NOMO-1 treated with DMSO at 0.1 percent for 48 hours (cell line): Measurements from ENCODE around the gene C11orf91.
"Not testable (repeated sequence)": the region's sequence is repeated elsewhere in the genome, so short reads cannot be mapped to it uniquely, and the experiment has no call there.

ENCODE experiments used
- DNase-seq: peaks from one replicate; lab custom pipeline; 2025; ENCODE audit not compliant: unreplicated experiment; lab: John Stamatoyannopoulos, UW

The C11orf91 gene

GRCh38 chr11:33721984-33722383 is 21.4 kb upstream of the C11orf91 start:
- no peak for DNase-seq

DNA sequence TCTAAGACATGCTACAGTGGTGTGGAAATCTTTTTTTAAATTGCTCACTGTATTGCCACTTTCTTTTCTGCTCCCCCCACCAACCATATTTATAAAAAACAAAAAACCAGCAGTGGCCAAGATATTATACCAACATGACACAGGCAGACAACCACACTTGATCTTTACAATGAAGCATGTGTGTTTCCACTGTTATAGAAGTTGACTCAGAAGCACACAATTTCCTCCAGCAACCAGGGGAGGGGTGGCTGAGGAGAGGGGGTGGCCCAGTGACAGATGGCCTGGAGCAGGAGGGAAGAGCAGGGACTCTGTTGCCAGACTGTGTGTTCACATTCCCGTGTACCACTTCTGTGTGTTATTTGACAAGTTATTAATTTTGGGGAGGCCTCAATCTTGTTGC is 20.8 kb upstream of the C11orf91 start:
- no peak for DNase-seq

DNA sequence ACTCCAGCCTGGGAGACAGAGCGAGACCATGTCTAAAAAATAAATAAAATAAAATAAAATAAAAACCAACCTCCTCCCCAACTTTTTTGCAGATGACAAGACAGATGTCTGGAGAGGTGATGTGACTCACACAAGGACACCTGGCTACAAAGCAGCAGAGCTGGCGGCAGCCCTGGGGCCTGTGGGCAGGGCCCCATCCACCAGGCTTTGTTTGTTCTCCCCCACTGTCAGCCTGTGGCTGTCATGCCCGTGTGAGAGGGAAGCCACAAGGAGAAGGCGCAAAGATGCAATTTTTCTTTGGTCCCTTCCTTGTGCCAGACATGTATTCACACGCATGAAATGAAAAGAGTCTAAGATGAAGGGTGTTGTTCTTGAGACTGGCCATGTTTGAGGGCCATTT is 19.0 kb upstream of the C11orf91 start:
- DNase-seq, result no peak

- DNase-seq, result no peak
Observed at GRCh38 chr11:33718440-33718839, 17.8 kb upstream of the C11orf91 start.

DNA sequence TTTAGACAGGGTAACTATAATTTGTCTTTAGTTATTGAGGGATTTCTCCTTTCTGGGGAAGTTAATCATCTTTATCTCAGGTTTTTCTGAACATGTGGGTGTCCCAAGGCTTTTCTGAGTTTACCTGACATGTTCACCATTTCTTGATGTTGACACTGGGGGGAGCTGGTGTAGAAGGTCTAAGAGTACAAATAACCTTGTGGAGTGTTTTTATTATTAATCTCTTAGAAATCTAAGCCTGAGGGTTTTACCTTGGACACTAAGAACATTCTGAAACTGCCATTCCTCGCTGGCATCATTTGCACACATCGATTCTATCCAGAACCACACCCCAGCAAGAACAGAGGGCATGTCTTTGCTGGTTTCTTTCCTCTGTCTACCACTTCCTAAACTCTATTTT is 15.6 kb upstream of the C11orf91 start:
- no peak for DNase-seq

GRCh38 chr11:33713856-33714398 is 13.3 kb upstream of the C11orf91 start:
- no peak for DNase-seq

- DNase-seq, result no peak
Observed at GRCh38 chr11:33713151-33713855, 12.7 kb upstream of the C11orf91 start.

DNA sequence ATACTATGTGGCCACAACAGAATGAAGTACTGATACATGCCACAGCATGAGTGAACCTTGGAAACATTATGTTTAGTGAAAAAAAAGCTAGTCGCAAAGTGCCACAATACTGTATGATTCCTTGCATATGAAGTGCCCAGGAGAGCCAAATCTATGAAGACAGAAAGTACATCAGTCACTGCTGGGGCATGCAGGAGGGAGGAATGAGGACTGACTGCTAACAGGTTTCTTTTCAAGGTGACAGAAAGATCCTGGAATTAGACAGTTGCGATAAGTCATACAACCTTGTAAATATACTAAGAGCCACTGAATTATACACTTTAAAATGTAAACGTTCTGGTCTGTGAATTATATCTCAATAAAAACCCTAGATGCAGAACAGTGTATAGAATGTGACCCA is 11.8 kb upstream of the C11orf91 start:
- DNase-seq, result no peak

GRCh38 chr11:33709466-33709865 is 8.8 kb upstream of the C11orf91 start:
- DNase-seq, result no peak

GRCh38 chr11:33708985-33709384 is 8.4 kb upstream of the C11orf91 start:
- DNase-seq, result no peak

DNA sequence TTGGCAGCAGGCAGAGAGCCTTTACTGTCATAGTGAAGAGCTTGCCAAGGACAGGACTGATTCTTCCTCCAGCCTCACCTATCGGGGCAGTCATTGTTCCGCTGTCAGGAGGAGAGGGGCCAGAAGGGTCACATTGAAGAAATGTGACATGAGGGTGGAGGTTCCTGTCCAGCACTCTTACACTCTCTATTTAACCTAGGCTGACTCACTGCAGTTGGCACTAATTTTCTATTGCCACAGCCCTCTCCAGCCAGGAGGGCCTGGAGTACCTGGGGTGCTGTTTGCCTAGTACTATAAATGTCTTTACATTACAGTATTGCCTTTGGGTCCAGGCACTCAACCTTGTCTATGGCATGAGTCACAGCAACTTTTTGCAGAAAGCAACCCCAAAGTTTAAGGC is 7.2 kb upstream of the C11orf91 start:
- DNase-seq, result not testable (repeated sequence)

GRCh38 chr11:33706966-33707365 is 6.3 kb upstream of the C11orf91 start:
- DNase-seq, result no peak

GRCh38 chr11:33706546-33706945 is 5.9 kb upstream of the C11orf91 start:
- DNase-seq, result no peak

DNA sequence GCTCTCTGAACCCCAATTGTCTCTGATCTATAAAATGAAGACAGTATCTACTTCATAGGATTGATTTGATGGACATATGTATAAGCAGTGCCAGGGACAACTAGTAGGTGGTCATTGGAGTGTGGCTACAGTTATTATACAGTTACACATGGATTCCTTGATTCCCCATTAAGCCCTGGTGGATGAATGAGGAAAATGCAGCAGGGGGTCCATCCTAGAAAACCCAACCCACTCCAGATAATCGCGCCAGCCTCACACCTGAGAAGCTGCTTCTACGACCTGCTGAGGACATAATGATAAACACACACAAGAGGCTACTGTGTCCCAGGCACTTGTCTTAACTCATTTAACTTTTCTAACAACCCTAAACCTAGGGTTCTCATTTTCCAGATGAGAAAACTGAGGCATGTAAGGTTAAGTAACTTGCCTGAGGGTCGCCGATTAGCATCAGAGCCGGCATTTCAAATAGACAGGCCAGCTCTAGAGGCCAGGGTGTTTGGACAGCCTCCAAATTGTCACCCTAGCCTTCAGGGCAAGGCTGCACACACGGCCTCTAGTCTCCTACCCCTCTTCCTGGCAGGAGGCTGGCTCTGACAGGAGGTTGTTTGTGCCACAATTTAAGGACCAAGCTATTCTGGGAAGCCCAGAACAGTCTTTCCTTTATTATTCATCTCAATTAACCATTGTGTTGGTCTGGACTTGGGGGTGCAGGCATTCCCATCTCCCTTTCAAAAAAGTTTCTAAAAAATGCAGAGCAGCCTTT is 3.8 kb upstream of the C11orf91 start:
- no peak for DNase-seq

- DNase-seq, result no peak
Observed at GRCh38 chr11:33703788-33704187, 3.2 kb upstream of the C11orf91 start.

- DNase-seq, result no peak
Observed at GRCh38 chr11:33703234-33703633, 2.6 kb upstream of the C11orf91 start.

GRCh38 chr11:33701302-33702230 is 940 bp upstream of the C11orf91 start:
- no peak for DNase-seq

- no peak for DNase-seq
Observed at GRCh38 chr11:33700063-33700501, 544 bp downstream of the C11orf91 start.

DNA sequence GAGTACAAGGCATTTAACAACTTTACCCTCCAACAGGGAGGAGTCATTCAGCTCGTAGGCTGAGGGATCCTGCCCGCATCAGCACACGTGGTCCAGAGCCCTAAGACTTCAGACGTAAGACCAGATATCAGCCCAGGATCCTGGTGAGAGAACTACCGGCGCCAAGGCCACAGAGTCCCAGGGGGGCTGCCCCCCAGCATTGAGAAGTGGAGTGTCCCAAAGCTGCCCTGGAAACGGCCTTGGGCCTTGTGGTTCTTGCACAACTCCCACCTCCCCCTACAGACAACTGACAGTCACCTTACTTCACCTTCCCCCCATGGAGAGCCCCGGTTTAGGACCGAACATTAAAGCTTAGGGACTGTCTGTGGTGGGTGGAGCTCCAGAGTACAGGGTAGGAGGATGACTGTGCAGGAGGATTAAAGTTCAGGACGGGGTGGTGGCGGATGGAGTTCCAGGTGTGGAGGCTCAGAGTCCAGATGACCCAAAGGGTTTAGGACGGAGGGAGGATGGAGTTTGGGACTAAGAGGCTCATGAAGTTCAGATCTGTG is 1.0 kb downstream of the C11orf91 start:
- DNase-seq, result no peak

DNA sequence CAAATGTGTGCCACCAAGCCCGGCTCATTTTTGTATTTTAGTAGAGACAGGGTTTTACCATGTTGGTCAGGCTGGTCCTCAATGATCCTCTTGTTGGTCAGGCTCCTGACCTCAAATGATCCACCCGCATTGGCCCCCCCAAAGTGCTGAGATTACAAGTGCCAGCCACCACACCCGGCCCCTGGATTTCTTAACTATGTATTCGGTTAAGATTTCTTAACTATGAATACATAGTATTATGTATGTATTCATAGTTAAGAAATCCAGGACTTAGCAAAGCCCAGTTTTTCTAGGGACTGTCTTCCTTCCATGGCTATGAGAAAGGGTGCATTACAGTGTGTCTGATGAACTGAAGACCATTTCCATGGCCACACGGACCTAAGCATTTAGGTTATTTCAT is 1.7 kb downstream of the C11orf91 start:
- DNase-seq, result no peak

DNA sequence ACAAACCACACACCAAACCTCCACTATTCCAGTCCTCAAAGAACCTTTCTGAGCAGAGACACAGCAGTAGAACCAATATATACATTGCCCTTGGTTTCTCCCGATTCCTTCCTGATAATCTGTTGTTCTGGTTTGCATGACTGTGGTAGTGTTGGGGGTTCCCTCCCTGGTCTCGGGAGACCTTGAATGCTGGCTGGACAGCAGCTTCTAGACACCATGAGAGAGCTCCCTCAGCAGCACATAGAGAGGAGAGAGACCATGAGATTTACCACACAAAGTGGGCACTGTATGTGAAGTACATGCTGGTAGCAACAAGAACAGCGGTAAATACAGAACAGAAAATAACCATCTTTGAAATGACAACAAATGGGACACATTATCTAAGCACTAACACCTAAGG is 2.6 kb downstream of the C11orf91 start:
- DNase-seq, result no peak
